Endodermal cell (in vitro differentiated cells): ENCODE results near the gene MACROD2. TPM values are rescaled to one million over a fixed set of nuclear protein-coding genes. Genes with fewer than 3 reads are reported as not detected.

Experiments
- DNase-seq: peaks from one replicate; pipeline ENCODE4 v3.0.0-alpha.2; 2017
- H3K27ac ChIP-seq: 2 replicates; pipeline ENCODE4 v1.5.1; 2013; ENCODE audit warnings: mild to moderate bottlenecking, low read depth, low read length, moderate library complexity
- H3K27me3 ChIP-seq: 2 replicates; pipeline ENCODE4 v1.6.1; 2013; ENCODE audit warnings: mild to moderate bottlenecking, low read length, moderate library complexity; ENCODE audit not compliant: insufficient read depth, control insufficient read depth, poor library complexity, severe bottlenecking
- H3K36me3 ChIP-seq: 2 replicates; pipeline ENCODE4 v1.7.0; 2013; ENCODE audit warnings: mild to moderate bottlenecking, low read length, moderate library complexity; ENCODE audit not compliant: control insufficient read depth, insufficient read depth
- H3K4me1 ChIP-seq: one replicate; pipeline ENCODE4 v1.7.0; 2013; ENCODE audit warnings: low read length; ENCODE audit not compliant: control insufficient read depth, insufficient read depth
- H3K4me3 ChIP-seq: 2 replicates; pipeline ENCODE4 v1.5.1; 2013; ENCODE audit warnings: mild to moderate bottlenecking, low read length, moderate library complexity
- H3K9ac ChIP-seq: 2 replicates; pipeline ENCODE4 v1.6.1; 2013; ENCODE audit warnings: mild to moderate bottlenecking, low read length, moderate library complexity; ENCODE audit not compliant: poor library complexity, severe bottlenecking; ENCODE audit errors: extremely low read depth
- H3K9me3 ChIP-seq: 2 replicates; pipeline ENCODE4 v1.6.1; 2013; ENCODE audit warnings: mild to moderate bottlenecking, low read length, moderate library complexity; ENCODE audit not compliant: control insufficient read depth
- H3K27ac Mint-ChIP-seq: 2 replicates; pipeline ENCODE4 v1.8.0; 2020; ENCODE audit warnings: mixed read lengths
- H3K27me3 Mint-ChIP-seq: 2 replicates; pipeline ENCODE4 v1.8.0; 2021; ENCODE audit warnings: mild to moderate bottlenecking, mixed read lengths; ENCODE audit not compliant: insufficient read depth
- H3K36me3 Mint-ChIP-seq: 2 replicates; pipeline ENCODE4 v1.8.0; 2020; ENCODE audit warnings: low read depth, mixed read lengths
- H3K4me1 Mint-ChIP-seq: 2 replicates; pipeline ENCODE4 v1.8.0; 2020; ENCODE audit warnings: mixed read lengths
- H3K4me3 Mint-ChIP-seq: 2 replicates; pipeline ENCODE4 v1.8.0; 2020; ENCODE audit warnings: mild to moderate bottlenecking, moderate library complexity, mixed read lengths
- H3K9me3 Mint-ChIP-seq: 2 replicates; pipeline ENCODE4 v1.8.0; 2020; ENCODE audit warnings: mild to moderate bottlenecking, mixed read lengths
- CTCF ChIP-seq: fragments of 200-600 bp; sonication (generic); conservative IDR thresholded peaks from 2 replicates; pipeline ENCODE4 v1.5.0; 2021; ENCODE audit warnings: antibody characterized with exemption, mild to moderate bottlenecking
- WGBS, 2 experiments: methylation state at CpG; one replicate each; pipeline versions ENCODE4 v1.1.5 to v1.1.7; 2013; ENCODE audit warnings: missing lambda C conversion rate in 2 of 2, mixed read lengths in 1 of 2; ENCODE audit not compliant: insufficient coverage in 1 of 2, insufficient read length in 1 of 2; 5-methylcytosine and 5-hydroxymethylcytosine counted together
- total RNA-seq, 2 donors: library from RNA; stranded (reverse); fragmentation: NEBNext Ultra II Directional in 1 of 2; extraction: Animal tissue kit (Norgen Biotek cat#: 25700) in 1 of 2; gene quantifications; 2 replicates in 1 of 2; 3 replicates in 1 of 2; pipeline ENCODE4 v1.2.1, GENCODE V29; 2021

MACROD2 gene
- total RNA-seq, 2 donors from 2014 or later = 2.3 to 4.8 TPM

DNA sequence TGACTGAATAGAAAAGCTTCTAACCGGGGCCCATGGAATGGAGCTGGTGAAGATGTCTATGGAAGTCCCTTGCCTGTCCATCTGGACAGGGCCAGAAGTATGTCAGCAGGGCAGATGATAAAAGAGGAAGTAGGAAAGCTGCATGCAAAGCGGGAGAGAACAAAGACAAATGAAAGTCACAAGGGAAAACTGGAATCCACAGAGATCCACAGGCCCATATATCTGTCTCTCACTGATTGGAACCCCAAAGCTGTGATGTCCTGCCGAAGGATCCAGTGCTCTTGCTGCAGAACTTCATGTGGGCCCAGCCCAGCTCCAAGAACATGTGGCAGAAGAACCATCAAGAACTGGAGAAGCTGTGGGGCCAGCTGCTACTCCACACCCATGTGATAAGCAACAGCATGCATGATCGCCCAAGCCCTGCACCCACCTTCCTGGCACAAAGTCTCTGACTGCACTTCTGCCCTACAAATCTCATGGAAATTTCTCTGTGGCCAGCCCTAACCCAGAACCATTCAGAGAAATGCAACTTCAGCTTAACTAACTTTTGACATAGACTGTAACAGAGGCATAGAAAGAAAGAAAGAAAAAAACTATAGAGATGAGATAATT lies 1862.0 kb downstream of the MACROD2 start:
- H3K27me3 Mint-ChIP-seq = no peaks in the 10 kb centered on the region
- Histone ChIP-seq H3K36me3 (no peaks in the 10 kb centered on the region), H3K4me1 (no peaks in the 10 kb centered on the region), H3K4me3 (no peak overlapping the region), H3K27me3 (no peaks in the 10 kb centered on the region), H3K27ac (no peak overlapping the region), H3K9ac (no peak overlapping the region), H3K9me3 (no peaks in the 10 kb centered on the region)
- TF ChIP-seq CTCF = no peak
- no peak overlapping the region for H3K27ac Mint-ChIP-seq
- H3K4me3 Mint-ChIP-seq = no peak overlapping the region
- 96 to 97% methylated on average over 4 of the region's 4 CpGs for WGBS, 2 experiments
- peaks cover 10% of the 10 kb centered on the region for H3K4me1 Mint-ChIP-seq
- DNase-seq = no peak
- no peaks in the 10 kb centered on the region for H3K9me3 Mint-ChIP-seq
- no peaks in the 10 kb centered on the region for H3K36me3 Mint-ChIP-seq

- TF ChIP-seq CTCF = no peak
- Histone ChIP-seq H3K36me3 (no peaks in the 10 kb centered on the region), H3K9ac (no peak overlapping the region), H3K27ac (no peak overlapping the region), H3K27me3 (no peaks in the 10 kb centered on the region), H3K4me3 (no peak overlapping the region), H3K4me1 (no peaks in the 10 kb centered on the region), H3K9me3 (no peaks in the 10 kb centered on the region)
- no peak for DNase-seq
- Mint-ChIP-seq H3K4me3 (no peak overlapping the region), H3K36me3 (no peaks in the 10 kb centered on the region), H3K27me3 (no peaks in the 10 kb centered on the region), H3K9me3 (no peaks in the 10 kb centered on the region), H3K4me1 (peaks cover 9% of the 10 kb centered on the region), H3K27ac (no peak overlapping the region)
- 79 to 100% methylated on average over 2 of the region's 2 CpGs for WGBS, 2 experiments
Measured at GRCh38 chr20:15859061-15859460, 1863.7 kb downstream of the MACROD2 start.

DNA sequence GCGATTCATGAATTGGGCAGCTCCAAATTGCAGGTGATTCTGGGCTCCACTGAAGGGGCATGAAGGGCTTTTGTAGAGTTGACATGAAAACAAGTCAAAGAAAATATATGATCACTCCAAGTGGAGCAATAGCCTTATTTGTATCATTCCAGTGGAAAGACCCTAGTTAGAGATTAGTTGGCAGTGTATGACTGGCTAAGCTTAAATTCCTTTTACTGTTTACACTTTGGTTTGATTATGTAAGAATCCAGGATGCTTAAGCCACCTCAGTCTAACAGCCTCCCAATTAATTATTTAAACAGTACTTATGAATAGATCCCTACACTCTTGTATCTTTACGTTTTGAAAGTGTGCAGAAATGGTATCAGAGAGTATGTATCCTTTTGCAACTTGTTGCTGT lies 1865.5 kb downstream of the MACROD2 start:
- no peaks in the 10 kb centered on the region for H3K27me3 ChIP-seq
- no peaks in the 10 kb centered on the region for H3K36me3 ChIP-seq
- H3K9me3 Mint-ChIP-seq = no peaks in the 10 kb centered on the region
- H3K9ac ChIP-seq = no peak overlapping the region
- no peak overlapping the region for H3K27ac Mint-ChIP-seq
- no peaks in the 10 kb centered on the region for H3K27me3 Mint-ChIP-seq
- no peak overlapping the region for H3K4me3 ChIP-seq
- no peaks in the 10 kb centered on the region for H3K9me3 ChIP-seq
- no peaks in the 10 kb centered on the region for H3K36me3 Mint-ChIP-seq
- no peaks in the 10 kb centered on the region for H3K4me1 Mint-ChIP-seq
- 100% methylated on average over 1 to 2 of the region's 2 CpGs for WGBS, 2 experiments
- H3K4me3 Mint-ChIP-seq = no peak overlapping the region
- no peak for TF ChIP-seq CTCF
- H3K27ac ChIP-seq = no peak overlapping the region
- no peak for DNase-seq
- no peaks in the 10 kb centered on the region for H3K4me1 ChIP-seq
